Spleen (tissue), 7 donors: ENCODE results near the gene KLK14.

Source experiments
- POLR2A ChIP-seq, 3 donors: fragments of 450-650 bp; IDR thresholded peaks; one replicate each; pipeline ENCODE4 v1.5.1; 2017; ENCODE audit warnings: antibody characterized with exemption in 3 of 3, mild to moderate bottlenecking in 1 of 3
- TF ChIP-seq, protein P1 (sequence below), 11 experiments: fragments of 200-600 bp in 7 of 11; fragments of 450-650 bp in 4 of 11; sonication (generic) in 4 of 11; IDR thresholded peaks in 8 of 11; conservative IDR thresholded peaks in 3 of 11; 1 replicate in 7 of 11; 2 replicates in 4 of 11; pipeline versions ENCODE4 v1.4.0 to v1.8.0; 2016 to 2021; ENCODE audit warnings: antibody characterized with exemption in 11 of 11, inconsistent platforms in 4 of 11, mild to moderate bottlenecking in 1 of 11
- donor health status: DM: no; HTN: no; CAD: no; lungs with moderate emphysema.
- donor health status: DM: no; HTN: no; CAD: no.
- donor health status: DM: no; HTN: no; CAD: no.

DNA sequence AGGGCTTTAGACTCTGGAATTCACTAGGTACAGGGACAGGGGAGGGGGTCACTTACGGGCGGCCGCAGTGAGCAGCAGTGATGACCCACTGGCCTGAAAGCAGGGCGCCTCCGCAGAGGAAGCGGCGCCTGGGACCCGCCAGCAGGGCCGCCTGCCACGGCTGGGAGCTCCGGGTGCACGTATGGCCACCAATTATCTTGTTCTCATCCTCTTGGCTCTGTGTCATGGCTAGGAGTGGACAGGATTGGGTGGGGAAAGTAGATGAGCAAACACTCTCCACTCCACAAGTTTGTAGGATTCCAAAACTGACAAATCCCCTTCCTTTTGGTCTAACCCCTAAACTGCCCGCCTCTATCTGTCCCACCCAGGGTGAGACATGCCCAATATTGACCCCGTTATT, 1.2 kb downstream of the KLK14 start:
- TF ChIP-seq, protein P1, sequence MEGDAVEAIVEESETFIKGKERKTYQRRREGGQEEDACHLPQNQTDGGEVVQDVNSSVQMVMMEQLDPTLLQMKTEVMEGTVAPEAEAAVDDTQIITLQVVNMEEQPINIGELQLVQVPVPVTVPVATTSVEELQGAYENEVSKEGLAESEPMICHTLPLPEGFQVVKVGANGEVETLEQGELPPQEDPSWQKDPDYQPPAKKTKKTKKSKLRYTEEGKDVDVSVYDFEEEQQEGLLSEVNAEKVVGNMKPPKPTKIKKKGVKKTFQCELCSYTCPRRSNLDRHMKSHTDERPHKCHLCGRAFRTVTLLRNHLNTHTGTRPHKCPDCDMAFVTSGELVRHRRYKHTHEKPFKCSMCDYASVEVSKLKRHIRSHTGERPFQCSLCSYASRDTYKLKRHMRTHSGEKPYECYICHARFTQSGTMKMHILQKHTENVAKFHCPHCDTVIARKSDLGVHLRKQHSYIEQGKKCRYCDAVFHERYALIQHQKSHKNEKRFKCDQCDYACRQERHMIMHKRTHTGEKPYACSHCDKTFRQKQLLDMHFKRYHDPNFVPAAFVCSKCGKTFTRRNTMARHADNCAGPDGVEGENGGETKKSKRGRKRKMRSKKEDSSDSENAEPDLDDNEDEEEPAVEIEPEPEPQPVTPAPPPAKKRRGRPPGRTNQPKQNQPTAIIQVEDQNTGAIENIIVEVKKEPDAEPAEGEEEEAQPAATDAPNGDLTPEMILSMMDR (IDR thresholded peaks at IDR 0.05 in 8 of 11, conservative IDR thresholded peaks at IDR 0.05 in 3 of 11): no peak
- TF ChIP-seq POLR2A (IDR thresholded peaks at IDR 0.05): no peak
